OCI-LY3 (cell line): ENCODE results near the gene SFSWAP.

Experiments
- H2AFZ ChIP-seq: fragments of 200-600, 300-600 bp; shearing (Covaris generic); 2 replicates; pipeline ENCODE4 v1.6.0; 2014; ENCODE audit warnings: antibody characterized with exemption, low read depth, low read length
- H3K27ac ChIP-seq: fragments of 200-600, 300-600 bp; sonication (generic); 2 replicates; pipeline ENCODE4 v1.5.1; 2014; ENCODE audit warnings: mild to moderate bottlenecking, low read length, moderate library complexity, mixed read lengths
- H3K27me3 ChIP-seq: fragments of 200-600, 300-600 bp; sonication (generic); 2 replicates; pipeline ENCODE4 v1.6.1; 2014; ENCODE audit warnings: low read depth, low read length, mixed read lengths
- H3K36me3 ChIP-seq: fragments of 200-600, 300-600 bp; sonication (generic); replicated peaks from 2 replicates; pipeline ENCODE3; 2014; ENCODE audit warnings: low read depth, low read length, mixed read lengths
- H3K4me1 ChIP-seq: fragments of 300-600, 200-600 bp; sonication (generic); 2 replicates; pipeline ENCODE4 v1.6.1; 2014; ENCODE audit warnings: low read length, mixed read lengths
- H3K4me2 ChIP-seq: fragments of 200-600, 300-600 bp; sonication (generic); 2 replicates; pipeline ENCODE4 v1.6.1; 2014; ENCODE audit warnings: low read length, mixed read lengths
- H3K4me3 ChIP-seq: fragments of 300-600, 200-600 bp; sonication (generic); 2 replicates; pipeline ENCODE4 v1.5.1; 2014; ENCODE audit warnings: antibody characterized with exemption, mild to moderate bottlenecking, low read length, moderate library complexity
- H3K79me2 ChIP-seq: fragments of 300-600, 200-600 bp; shearing (Covaris generic); 2 replicates; pipeline ENCODE4 v1.6.1; 2014; ENCODE audit warnings: mild to moderate bottlenecking, low read length, mixed read lengths
- H3K9ac ChIP-seq: fragments of 300-600, 200-600 bp; shearing (Covaris generic); 2 replicates; pipeline ENCODE4 v1.6.0; 2014; ENCODE audit warnings: mild to moderate bottlenecking, low read length, moderate library complexity
- H3K9me3 ChIP-seq: fragments of 200-600, 300-600 bp; shearing (Covaris generic); 2 replicates; pipeline ENCODE4 v1.6.1; 2014; ENCODE audit warnings: low read length, mixed read lengths; ENCODE audit not compliant: insufficient read depth
- H4K20me1 ChIP-seq: fragments of 200-600, 300-600 bp; sonication (generic); 2 replicates; pipeline ENCODE4 v1.6.1; 2016; ENCODE audit warnings: low read length, mixed read lengths; ENCODE audit not compliant: insufficient read depth
- CTCF ChIP-seq: fragments of 200-600, 300-600 bp; sonication (generic); IDR thresholded peaks from 2 replicates; pipeline ENCODE4 v1.5.1; 2014; ENCODE audit warnings: antibody characterized with exemption, low read length, low read depth
- EZH2phosphoT487 ChIP-seq: fragments of 200-600 bp; shearing (Covaris generic); IDR thresholded peaks from 2 replicates; pipeline ENCODE4 v1.6.1; 2018; ENCODE audit warnings: antibody characterized with exemption, mixed run types, low read depth

Gene SFSWAP

GRCh38 chr12:131749618-131750315 is 38.9 kb downstream of the SFSWAP start:
- Histone ChIP-seq H3K79me2 (no peaks in the 10 kb centered on the region; the same call in 1 of the 2 replicates), H3K27ac (no peak overlapping the region), H3K9me3 (no peaks in the 10 kb centered on the region), H4K20me1 (no peaks in the 10 kb centered on the region), H3K4me1 (no peaks in the 10 kb centered on the region), H2AFZ (no peak overlapping the region), H3K4me2 (no peak overlapping the region), H3K27me3 (no peaks in the 10 kb centered on the region), H3K4me3 (no peak overlapping the region), H3K36me3 (peaks cover 51% of the 10 kb centered on the region), H3K9ac (no peak overlapping the region)
- no peak for TF ChIP-seq EZH2phosphoT487
- no peak for TF ChIP-seq CTCF

GRCh38 chr12:131751335-131751734 is 40.4 kb downstream of the SFSWAP start:
- H3K36me3 ChIP-seq = peaks cover 48% of the 10 kb centered on the region
- TF ChIP-seq EZH2phosphoT487 = no peak
- no peak overlapping the region for H2AFZ ChIP-seq

GRCh38 chr12:131752451-131752850 is 41.6 kb downstream of the SFSWAP start:
- Histone ChIP-seq H3K4me1 (0 out of 2 replicates have a peak, but pooled peaks cover 3% of the 10 kb centered on the region), H3K4me3 (no peak overlapping the region), H3K79me2 (no peaks in the 10 kb centered on the region; the same call in 1 of the 2 replicates), H3K36me3 (peaks cover 52% of the 10 kb centered on the region), H2AFZ (no peak overlapping the region), H3K4me2 (no peak overlapping the region), H4K20me1 (no peaks in the 10 kb centered on the region), H3K27ac (no peak overlapping the region), H3K27me3 (no peaks in the 10 kb centered on the region), H3K9ac (no peak overlapping the region), H3K9me3 (no peaks in the 10 kb centered on the region)
- no peak for TF ChIP-seq CTCF
- no peak for TF ChIP-seq EZH2phosphoT487

More at GRCh38 chr12:131751335-131751734, 40.4 kb downstream of the SFSWAP start:
- Histone ChIP-seq H3K9ac (no peak overlapping the region), H3K4me3 (no peak overlapping the region), H3K4me2 (no peak overlapping the region), H3K79me2 (no peaks in the 10 kb centered on the region; the same call in 1 of the 2 replicates), H3K27ac (no peak overlapping the region), H3K27me3 (no peaks in the 10 kb centered on the region), H4K20me1 (no peaks in the 10 kb centered on the region), H3K9me3 (no peaks in the 10 kb centered on the region), H3K4me1 (0 out of 2 replicates have a peak, but pooled peaks cover 3% of the 10 kb centered on the region)

- Histone ChIP-seq H3K79me2 (no peaks in the 10 kb centered on the region; the same call in 1 of the 2 replicates), H4K20me1 (no peaks in the 10 kb centered on the region), H3K36me3 (peaks cover 54% of the 10 kb centered on the region), H3K4me3 (no peak overlapping the region), H2AFZ (no peak overlapping the region), H3K4me1 (0 out of 2 replicates have a peak, but pooled peaks cover 3% of the 10 kb centered on the region), H3K9ac (no peak overlapping the region), H3K27ac (no peak overlapping the region), H3K27me3 (no peaks in the 10 kb centered on the region), H3K4me2 (no peak overlapping the region), H3K9me3 (no peaks in the 10 kb centered on the region)
- TF ChIP-seq CTCF = no peak
- no peak for TF ChIP-seq EZH2phosphoT487
Measured at GRCh38 chr12:131753005-131753404, 42.1 kb downstream of the SFSWAP start.
